ENCODE data around the gene CCDC88A. TPM values are rescaled to one million over a fixed set of nuclear protein-coding genes. Genes with fewer than 3 reads are reported as not detected.
A peak's percentile ranks its signal among the peaks of the same experiment; 100 is the strongest.

The CCDC88A gene, protein sequence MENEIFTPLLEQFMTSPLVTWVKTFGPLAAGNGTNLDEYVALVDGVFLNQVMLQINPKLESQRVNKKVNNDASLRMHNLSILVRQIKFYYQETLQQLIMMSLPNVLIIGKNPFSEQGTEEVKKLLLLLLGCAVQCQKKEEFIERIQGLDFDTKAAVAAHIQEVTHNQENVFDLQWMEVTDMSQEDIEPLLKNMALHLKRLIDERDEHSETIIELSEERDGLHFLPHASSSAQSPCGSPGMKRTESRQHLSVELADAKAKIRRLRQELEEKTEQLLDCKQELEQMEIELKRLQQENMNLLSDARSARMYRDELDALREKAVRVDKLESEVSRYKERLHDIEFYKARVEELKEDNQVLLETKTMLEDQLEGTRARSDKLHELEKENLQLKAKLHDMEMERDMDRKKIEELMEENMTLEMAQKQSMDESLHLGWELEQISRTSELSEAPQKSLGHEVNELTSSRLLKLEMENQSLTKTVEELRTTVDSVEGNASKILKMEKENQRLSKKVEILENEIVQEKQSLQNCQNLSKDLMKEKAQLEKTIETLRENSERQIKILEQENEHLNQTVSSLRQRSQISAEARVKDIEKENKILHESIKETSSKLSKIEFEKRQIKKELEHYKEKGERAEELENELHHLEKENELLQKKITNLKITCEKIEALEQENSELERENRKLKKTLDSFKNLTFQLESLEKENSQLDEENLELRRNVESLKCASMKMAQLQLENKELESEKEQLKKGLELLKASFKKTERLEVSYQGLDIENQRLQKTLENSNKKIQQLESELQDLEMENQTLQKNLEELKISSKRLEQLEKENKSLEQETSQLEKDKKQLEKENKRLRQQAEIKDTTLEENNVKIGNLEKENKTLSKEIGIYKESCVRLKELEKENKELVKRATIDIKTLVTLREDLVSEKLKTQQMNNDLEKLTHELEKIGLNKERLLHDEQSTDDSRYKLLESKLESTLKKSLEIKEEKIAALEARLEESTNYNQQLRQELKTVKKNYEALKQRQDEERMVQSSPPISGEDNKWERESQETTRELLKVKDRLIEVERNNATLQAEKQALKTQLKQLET (N-terminal part only)
- total RNA-seq: 119 TPM
- long read RNA-seq, full-length matches to known transcripts: 4 of 110 reads
- long read RNA-seq, partial matches to known transcripts: 88 of 110 reads
- long read RNA-seq, other reads (novel, unspliced or antisense): 18 of 110 reads

DNA sequence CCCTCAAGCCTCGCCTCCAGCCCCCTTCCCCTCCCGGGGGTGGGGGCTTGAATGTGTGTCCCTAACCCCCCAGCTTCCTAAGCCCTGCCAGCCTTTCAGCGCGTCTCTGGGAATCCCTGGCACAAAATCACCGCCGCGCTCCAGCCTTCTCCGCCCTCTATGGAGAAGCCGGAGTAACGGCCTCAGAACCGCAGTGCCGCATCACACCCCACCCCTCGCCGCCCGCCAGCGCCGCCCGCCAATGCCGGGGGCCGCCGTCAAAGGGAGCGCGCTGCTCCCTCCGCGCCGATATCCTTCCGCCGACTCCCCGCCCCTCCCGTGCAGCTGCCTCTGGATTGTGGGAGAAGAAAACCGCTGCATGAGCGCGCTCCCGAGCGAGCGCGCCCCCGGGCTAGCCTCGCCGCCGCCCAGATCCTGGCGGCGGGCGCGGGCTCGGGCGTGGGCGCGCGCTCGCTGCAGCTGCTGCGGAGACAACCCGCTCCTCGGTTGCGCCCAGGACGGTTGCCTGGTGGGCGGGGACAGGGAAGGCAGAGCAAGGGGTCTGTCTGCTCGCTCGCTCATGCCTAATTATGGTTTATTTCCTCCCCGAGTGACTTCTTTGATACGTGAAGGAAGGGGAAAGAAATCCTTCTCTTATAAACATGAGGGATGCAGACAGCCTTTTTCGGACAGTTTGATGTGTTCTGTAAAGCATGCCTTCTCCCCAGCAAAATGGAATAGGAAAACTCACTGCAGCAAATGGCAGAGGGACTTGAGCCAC is at the start of gene CCDC88A:
TSS of gene CCDC88A (minus strand) at position 178 of the 760 bp plus-strand sequence. CDS start 777 bp downstream, outside the sequence.
- H3K4me3 ChIP-seq: peak within 1 kb of the TSS; percentile 82
- H3K27ac ChIP-seq: peak within 1 kb of the TSS; percentile 88
- H3K4me1 ChIP-seq: peaks cover 18% of the 10 kb centered on the region
- TF ChIP-seq, protein P1, sequence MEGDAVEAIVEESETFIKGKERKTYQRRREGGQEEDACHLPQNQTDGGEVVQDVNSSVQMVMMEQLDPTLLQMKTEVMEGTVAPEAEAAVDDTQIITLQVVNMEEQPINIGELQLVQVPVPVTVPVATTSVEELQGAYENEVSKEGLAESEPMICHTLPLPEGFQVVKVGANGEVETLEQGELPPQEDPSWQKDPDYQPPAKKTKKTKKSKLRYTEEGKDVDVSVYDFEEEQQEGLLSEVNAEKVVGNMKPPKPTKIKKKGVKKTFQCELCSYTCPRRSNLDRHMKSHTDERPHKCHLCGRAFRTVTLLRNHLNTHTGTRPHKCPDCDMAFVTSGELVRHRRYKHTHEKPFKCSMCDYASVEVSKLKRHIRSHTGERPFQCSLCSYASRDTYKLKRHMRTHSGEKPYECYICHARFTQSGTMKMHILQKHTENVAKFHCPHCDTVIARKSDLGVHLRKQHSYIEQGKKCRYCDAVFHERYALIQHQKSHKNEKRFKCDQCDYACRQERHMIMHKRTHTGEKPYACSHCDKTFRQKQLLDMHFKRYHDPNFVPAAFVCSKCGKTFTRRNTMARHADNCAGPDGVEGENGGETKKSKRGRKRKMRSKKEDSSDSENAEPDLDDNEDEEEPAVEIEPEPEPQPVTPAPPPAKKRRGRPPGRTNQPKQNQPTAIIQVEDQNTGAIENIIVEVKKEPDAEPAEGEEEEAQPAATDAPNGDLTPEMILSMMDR (IDR thresholded peaks at IDR 0.05): peak; percentile 38
- no peaks in the 10 kb centered on the region for H3K36me3 ChIP-seq
- peak; percentile 95 for DNase-seq
- no peaks in the 10 kb centered on the region for H3K27me3 ChIP-seq (ENCODE audit: low read depth)
- intact Hi-C loops (cut with DNase I): no loop called here
- peak; percentile 98 to 99 for ATAC-seq
- H3K9me3 ChIP-seq: no peaks in the 10 kb centered on the region

DNA sequence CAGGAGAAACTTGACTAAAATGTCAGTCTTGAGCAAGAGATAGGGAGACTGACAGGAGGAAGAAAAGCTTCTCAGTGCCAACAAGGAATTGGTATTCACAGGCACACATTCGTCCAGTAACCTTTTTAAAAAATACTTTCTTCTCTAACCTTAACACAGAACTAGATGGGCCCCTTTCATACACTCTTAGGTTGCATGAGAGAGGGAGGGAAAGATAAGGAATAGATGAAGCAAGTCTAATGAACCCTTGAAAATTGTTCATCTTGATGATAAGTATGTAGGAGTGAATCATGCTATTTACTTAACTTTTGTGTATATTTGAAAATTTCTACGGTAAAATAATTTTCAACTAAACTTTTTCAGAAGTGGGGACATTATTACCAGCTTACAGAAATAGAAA is 42.0 kb upstream of the CCDC88A start:
- H3K27ac ChIP-seq: no peak overlapping the region
- ATAC-seq: no peak
- H3K9me3 ChIP-seq: no peaks in the 10 kb centered on the region
- intact Hi-C loops (cut with DNase I): no loop called here
- no peak for DNase-seq
- H3K27me3 ChIP-seq (ENCODE audit: low read depth): no peaks in the 10 kb centered on the region
- H3K4me1 ChIP-seq: no peaks in the 10 kb centered on the region
- H3K4me3 ChIP-seq: no peak overlapping the region
- H3K36me3 ChIP-seq: no peaks in the 10 kb centered on the region
- TF ChIP-seq, protein P1 (IDR thresholded peaks at IDR 0.05): no peak

DNA sequence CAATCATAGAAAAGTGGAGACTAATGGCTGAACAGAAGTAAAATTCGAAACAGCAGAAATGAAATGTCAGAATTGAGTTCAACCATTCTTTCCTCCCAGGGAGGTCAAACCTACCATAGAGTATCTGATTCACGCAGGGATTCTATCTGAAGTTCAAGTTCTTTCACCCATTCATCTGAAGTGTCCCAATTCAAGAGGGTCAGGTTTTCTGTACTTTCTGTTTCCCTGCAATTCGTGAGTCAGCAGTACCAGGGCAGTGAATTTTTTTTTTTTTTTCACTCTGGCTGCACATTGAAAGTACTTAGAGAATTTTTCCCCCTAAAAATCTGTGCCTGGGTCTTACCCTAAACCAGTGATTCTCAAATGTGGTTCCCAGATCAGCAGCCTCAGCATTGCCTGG is 40.9 kb upstream of the CCDC88A start:
- intact Hi-C loops (cut with DNase I): no loop called here
- ATAC-seq: peak; percentile 60 to 77
- Histone ChIP-seq H3K27me3 (ENCODE audit: low read depth) (no peaks in the 10 kb centered on the region), H3K9me3 (no peaks in the 10 kb centered on the region), H3K27ac (no peak overlapping the region), H3K4me3 (no peak overlapping the region), H3K36me3 (no peaks in the 10 kb centered on the region), H3K4me1 (no peaks in the 10 kb centered on the region)
- TF ChIP-seq, protein P1 (IDR thresholded peaks at IDR 0.05): no peak
- no peak for DNase-seq

DNA sequence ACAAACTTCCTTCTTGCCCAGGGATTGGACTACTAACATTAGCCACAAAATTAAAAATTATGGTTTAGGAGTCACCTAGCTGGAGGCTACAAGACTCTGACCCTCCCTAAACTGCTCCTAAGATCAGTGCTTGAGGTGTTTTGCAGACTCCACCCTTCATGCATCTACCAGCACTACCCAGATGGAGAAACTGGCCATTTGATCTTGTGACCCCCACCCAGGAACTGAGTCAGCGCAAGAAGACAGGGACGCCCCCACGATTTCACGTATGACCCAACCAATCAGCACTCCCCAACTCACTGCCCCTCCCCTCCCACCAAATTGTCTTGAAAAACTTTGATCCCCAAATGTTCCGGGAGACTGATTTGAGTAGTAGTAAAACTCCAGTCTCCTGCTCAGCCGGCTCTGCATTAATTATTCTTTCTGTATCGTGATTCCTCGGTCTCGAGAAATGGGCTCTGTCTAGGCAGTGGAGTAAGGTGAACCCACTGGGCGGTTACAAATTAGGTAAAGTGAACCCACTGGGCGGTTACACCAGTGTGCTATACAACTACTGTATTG is 40.1 kb upstream of the CCDC88A start:
- TF ChIP-seq, protein P1 (IDR thresholded peaks at IDR 0.05): no peak
- ATAC-seq (no peak), DNase-seq (no peak)
- no peak overlapping the region for H3K4me3 ChIP-seq
- no peak overlapping the region for H3K27ac ChIP-seq
- no peaks in the 10 kb centered on the region for H3K36me3 ChIP-seq
- no peaks in the 10 kb centered on the region for H3K9me3 ChIP-seq
- intact Hi-C loops (cut with DNase I): no loop called here
- no peaks in the 10 kb centered on the region for H3K27me3 ChIP-seq (ENCODE audit: low read depth)
- H3K4me1 ChIP-seq: no peaks in the 10 kb centered on the region
